ENCODE data around the gene ACE.

GRCh38 chr17:63440770-63441335 is 36.0 kb upstream of the ACE start:
- no peak for TF ChIP-seq CTCF (IDR thresholded peaks at IDR 0.05 in 8 of 11, conservative IDR thresholded peaks at IDR 0.05 in 3 of 11)
- no peak for TF ChIP-seq POLR2AphosphoS5 (IDR thresholded peaks at IDR 0.05)

All from spleen (tissue), 7 donors.